NCI-H2227 (cell line): ENCODE data around the gene CREB3L2.
"Not testable (repeated sequence)": the region's sequence is repeated elsewhere in the genome, so short reads cannot be mapped to it uniquely, and the experiment has no call there.

ENCODE experiments used
- DNase-seq: peaks from one replicate; lab custom pipeline; 2025; ENCODE audit not compliant: unreplicated experiment; lab: John Stamatoyannopoulos, UW

Gene CREB3L2

DNA sequence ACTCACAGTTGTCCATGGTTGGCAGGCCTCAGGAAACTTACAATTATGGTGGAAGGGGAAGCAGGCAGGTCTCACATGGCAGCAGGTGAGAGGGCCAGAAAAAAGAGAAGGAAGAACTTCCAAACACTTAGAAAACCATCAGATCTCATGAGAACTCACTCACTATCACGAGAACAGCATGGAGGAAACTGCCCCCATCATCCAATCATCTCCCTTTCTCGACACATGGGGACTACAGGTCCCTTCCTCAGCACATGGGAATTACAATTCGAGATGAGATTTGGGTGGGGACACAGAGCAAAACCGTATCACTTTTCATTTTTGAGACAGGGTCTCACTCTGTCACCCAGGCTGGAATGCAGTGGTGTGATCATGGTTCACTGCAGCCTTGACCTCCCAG, 12.3 kb upstream of the CREB3L2 start:
- not testable (repeated sequence) for DNase-seq

DNA sequence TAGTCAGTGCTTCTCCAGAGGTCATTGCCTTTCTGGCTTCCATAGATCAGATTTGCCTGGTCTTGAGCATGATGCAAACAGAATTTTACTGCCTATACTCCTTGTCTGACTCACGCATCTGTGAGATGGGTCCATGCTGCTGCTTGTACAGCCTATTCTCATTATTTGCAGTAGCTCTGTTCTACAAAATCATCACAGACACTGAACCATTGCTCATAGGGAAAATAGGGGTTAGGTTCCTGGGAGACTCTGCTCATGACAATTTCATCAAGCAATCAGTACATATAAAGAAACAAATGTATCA, 7.4 kb upstream of the CREB3L2 start:
- no peak for DNase-seq

DNA sequence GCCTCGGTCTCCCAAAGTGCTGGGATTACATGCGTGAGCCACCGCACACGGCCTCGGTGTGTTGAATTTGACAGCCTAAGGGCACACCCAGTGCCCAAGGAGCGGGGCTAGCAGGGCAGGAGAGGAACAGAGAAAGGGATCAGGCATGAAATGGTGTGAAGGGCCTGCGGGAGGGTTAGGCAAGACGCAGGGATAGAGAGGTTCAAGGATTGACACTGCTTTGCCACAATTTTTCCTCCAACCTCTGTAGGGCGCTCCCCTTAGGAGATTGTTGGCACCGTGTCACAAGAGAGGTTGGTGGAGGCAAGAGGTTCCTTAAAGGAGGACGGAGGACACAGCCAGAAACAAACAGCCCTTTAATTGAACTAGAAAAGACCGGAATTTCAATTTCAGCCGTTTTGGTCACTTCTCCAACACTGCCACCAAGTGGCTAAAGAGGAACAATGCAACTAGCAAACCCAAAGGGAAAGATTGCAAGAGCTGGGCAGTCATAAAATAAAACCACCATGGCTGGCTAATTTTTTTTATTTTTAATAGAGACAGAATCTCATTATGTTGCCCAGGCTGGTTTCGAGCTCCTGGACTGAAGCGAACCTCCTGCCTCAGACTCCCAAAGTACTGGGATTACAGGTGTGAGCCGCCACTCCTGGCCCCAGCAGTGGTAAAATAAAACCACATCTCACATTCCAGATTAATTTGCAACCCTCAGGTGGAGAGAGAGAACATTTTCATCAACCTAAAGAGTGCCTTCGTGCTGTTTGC, 6.9 kb upstream of the CREB3L2 start:
- peak; percentile 82 for DNase-seq

DNA sequence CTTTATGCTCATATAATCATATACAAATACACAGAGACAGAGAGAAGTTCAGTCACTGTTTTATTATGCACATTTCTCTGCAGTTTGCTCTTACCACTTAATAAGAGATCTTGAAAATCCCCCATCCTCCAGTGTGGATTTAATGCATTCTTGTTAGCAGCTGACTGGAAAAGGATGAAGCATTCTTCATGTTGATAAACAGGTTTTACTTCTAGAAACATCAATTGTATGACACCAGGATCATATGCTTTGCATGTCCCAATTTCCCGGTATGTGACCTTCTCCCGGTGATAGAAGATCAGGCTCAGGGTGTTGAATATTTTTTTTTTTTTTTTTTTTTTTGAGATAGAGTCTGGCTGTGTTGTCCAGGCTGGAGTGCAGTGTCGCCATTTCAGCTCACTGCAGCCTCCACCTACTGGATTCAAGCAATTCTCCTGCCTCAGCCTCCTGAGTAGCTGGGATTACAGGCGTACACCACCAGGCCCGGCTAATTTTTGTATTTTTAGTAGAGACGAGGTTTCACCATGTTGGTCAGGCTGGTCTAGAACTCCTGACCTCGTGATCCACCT, 6.2 kb upstream of the CREB3L2 start:
- no peak for DNase-seq

DNA sequence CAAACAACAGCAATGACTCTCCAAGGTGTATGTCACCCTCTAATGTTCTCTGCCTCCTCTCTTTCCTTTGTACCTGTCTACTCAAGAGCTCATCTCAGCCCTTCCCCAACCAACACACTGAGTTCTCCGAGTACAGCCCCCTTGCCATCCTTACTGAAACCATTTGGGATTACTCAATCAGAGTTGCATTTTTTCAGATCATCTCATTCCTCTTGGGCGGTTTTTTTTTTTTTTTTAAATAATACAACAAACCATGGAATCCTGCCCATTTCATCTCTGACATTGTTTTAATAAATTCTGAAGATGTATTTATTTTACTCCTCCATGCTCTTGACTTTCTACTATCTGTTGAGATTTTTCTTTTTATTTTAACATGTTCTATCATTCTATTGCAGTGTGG, 4.2 kb upstream of the CREB3L2 start:
- no peak for DNase-seq

DNA sequence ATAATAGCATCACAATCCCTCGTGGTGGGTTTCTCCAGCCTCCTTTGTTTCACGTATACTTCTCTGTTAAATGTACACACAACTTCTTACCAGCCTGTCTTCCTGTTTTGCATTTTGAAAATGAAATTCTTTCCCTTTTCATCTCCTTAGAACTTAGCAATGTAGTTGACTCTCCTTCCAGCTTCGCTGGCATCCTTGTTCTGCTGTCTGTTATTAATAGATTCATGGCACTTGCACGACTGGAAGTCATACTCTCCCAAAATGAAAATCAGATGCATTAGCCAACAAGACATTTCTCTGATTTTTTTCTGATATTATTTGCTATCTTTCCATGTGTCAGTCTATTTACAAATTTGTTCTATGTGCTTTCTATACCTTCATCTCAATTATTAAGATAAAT, 3.0 kb upstream of the CREB3L2 start:
- no peak for DNase-seq

DNA sequence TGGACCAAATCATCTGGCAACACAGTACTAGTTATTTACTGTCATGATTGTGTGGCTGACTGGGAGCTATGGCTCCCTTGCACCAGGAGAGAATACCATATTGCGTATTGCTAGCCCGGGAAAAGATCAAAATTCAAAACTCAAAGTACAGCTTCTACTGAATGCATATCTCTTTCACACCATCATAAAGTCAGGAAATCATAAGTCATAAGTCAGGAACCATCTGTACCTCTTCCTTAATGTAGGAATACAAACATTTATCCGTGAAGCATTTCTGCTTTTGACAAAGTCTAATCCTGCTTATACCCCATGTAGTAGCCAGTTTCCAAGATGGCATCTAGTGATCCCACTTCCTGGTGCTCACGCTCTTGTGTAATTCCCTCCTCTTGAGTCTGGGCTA, 2.2 kb upstream of the CREB3L2 start:
- DNase-seq: no peak

DNA sequence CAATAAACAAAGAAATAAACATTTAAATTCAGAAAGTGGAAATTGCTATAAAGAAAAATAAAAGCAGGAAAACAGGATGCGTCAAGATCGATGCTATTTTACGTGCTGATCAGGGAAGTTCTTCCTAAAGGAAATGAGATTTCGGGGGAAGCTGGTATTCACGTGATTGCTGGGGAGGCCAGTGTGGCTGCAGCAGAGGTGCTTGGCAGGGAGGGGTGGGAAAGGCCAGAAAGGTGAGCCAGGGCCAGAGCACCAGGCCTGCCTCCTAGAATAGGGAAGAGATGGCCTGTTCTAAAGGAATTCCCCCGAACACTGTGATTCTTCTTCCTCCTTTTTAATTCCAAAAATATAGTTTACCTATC, 923 bp upstream of the CREB3L2 start:
- no peak for DNase-seq

DNA sequence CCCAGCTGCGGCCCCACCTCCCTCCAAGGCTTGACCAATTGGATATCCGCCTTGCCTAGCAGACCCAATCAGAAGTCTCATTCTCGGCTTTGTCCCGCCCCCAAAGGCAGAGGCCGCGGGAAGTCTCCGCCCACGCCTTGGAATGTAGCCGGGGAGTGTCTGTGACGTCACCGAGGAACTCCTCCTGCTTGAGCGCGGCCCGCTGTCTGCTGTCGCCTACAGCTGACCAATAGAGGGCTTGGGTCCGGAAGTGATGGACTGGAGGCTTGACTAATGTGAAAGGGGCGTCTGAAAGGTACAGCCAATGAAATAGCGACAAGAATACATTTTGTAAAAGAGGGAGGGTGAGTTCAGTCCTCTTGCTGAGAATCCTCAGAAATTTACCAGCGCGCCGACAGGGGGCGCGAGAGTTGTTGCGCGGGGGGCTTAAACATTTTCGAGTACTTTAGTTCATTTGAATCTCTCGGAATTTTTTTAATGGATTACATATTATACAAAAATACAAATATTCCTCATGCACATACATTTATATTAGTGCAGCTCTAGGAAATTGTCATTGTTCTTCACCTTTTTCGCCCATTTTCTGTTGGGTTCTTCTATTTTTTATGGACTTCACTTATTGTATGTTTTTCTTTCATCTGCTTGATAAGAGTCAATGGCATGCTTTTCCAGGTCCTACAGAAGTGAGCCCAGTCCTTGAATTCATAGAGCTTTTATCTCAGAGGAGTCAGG, 376 bp upstream of the CREB3L2 start:
- peak; percentile 100 for DNase-seq

DNA sequence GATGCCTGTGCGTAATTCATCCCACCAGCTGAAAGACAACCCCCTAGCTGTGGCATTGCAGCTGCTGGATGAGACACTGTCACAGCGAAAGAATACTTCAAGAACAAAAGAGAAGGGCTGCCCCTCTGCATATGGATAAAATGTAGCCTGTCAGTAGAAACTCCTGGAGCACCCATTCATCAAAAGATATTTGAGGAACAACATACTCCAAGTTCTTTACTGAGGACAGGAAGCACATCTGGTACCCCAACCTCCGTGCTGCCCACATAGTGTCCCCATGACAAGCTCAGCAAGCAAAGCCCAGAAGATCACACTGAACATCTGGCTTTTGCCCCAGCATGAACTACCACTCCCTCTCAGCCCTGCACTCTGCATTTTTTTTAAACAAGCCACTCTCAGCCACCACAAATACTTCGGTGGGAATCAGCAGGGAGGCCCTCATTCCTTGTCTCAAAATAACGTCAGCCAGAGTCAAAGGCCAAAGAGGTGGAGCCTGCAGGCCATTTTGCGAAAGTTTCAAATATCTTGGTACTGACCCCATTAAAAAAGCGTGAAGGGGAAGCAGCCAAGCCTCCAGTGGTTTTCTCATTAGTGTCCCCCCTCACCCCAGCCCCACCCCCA, 1.7 kb downstream of the CREB3L2 start:
- peak; percentile 45 for DNase-seq

DNA sequence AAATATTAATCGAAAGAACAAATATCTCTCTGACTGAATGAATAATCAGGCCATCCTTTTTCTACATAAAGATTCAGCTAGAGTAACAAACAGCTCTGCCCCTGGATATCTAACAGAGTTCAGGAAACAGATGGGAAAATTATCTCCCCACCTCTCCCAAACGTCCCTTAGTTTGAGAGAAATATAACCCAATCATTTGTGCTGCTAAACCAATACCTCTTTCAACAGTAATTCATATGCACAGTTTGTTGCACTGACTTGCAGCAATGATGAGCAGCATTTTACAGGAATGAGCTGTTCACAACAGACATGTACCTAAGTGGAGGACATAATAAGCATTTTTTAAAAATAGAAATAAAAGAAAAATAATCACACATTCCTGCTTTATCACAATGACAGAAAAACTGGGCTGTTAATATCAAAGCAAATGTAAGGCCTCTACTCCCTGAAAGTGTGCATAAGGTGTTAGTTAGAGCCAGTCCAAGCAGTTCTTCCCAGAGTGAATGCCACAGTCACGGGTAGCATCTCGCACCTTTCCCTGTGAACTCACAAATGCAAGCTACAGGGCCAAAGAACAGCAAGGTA, 2.3 kb downstream of the CREB3L2 start:
- DNase-seq: no peak

DNA sequence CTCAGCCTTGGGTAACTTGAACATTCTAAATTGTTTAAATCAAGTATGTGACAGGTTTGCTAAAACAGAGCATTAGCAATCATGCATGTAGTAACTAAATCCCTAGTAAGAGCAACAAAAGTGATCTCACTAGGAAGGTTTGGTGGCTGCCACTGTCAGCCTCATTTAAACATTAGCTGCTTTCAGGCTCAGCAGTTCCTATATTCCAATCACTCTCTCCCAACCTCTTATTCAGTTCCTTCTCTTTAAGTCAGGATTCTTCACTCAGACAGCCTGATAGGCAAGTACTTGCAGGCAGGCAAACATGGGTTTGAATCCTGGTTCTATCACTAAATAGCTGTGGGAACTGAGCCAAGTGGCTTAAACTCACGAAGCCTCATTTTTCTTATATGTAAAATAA, 3.6 kb downstream of the CREB3L2 start:
- DNase-seq: no peak

DNA sequence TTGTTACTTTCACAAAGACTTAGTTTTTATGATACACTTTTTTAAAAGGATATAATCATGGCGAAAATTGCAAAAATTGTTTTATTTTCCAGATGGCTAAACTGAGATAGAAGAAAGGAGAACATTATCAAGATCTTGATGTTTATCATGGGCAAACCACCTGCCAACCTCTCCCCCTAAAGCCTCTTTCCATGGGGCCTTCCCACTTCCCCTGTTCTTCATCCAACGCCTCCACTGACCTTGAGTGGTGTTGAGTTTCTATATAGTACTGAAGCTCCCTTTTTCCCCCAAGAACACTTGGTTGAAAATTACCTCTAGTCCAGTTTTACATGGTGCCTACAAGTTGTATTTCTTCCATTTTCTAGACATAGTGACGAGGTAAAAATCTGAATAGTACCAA, 5.0 kb downstream of the CREB3L2 start:
- DNase-seq: no peak

DNA sequence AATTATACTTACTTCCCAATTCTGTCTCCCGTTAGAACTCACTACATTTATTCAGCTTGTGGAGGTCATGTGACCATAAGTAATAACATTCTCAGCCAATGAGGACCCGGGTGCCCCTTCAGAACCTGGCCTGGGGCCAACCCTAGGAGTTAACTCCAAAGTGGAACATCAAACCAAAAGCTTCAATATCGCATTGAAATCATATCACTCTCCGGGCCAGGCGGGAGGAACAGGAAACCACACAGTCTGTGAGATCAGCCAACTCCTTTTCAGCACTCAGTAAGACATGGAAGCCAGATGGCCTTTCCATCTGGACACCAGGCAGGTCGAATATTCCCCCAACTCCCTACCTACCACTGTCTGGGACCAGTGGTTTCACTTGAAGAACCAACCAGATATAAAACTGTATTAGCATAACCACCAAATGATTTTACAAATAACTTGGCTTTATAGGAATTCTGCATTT, 5.5 kb downstream of the CREB3L2 start:
- no peak for DNase-seq

DNA sequence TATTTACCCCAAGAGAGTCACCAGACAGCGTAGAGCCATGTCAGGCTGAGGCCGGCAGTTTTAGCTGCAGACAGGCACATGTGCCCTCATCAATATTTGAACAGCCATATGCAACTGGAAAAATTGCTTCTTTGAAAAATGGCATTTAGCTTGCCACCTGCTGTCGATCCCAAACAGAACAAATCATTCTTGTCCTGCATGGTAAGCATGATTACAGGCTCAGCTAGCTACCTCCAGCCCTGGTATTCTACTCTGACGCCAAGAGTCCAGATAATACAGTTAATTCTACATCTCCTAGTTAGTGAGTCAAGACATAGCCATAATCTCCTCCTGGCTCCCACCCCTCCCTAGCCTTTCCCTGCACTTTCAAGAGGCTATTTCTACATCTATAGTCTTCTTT, 7.7 kb downstream of the CREB3L2 start:
- DNase-seq: peak; percentile 34

DNA sequence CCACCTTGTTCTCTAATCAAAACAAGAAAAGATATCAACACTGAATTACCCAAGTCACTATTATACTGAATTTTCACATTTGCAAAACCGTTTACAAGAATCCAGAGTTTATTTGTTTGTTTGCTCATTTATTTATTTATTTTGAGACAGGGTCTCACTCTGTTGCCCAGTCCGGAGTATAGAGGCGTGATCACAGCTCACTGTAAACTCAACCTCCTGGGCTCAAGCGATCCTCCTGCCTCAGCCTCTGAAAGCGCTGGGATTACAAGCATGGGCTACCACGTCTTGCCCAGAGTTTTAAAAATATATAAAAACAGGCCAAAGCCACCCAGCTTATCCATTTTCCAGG, 8.5 kb downstream of the CREB3L2 start:
- DNase-seq: no peak

DNA sequence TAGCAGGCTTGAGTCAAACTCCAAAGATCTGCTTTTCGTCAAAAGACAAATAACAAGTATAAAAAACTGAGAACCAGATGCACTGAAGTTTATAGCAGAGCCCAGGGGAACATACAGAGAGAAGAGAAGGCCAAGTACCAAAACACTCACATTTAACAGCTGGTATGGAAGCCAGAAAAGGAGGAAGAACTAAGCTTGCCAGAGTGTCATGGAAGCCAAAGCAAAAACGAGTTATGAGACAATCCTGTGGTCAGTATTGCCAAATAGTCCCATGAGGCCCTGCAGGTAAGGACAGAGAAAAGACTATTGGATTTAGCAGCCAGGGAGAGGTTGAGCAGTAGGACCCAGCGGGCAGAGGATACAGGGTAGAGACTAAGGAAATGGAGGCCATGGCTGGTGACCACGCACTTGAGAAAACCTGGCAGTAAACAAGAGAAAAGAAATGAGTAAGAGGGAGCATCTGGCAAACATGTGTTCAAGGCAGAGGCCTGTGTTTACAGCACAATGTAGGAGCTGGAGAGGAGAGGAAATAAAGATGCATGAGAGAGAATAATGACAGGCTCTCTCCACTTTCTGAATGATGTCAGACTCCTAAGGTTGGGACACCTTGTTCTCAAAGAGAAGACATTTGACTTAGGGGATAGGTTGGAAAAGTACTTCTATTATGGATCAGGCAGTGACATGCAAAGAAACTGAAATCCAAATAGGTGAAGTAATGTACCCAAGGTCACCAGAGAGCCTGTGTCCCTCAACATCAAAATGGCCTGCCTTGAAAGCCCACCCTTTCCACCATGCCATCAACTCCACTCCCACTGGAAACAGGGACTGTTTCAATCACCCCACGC, 9.1 kb downstream of the CREB3L2 start:
- DNase-seq: peak; percentile 37

DNA sequence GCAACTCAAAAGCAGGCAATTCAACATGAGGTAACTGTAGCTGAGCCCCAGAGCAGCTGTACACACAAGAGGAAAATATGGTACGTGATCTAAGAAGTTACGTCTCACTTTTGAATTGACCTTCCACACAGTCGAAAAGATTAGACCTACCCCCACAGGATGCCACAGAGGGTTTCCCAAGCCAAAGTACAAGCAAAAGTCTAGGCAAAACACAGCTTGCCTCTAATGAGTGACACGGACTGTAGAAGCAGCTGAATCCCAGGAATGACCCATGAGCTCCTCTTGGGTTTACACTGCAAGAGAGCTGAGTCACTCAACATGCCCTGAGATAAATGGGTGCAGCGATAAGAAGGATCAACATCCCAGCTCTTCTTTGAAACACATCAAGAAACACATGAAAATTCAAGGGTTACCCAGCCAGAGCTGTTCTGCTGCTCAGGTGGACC, 9.8 kb downstream of the CREB3L2 start:
- DNase-seq: no peak

DNA sequence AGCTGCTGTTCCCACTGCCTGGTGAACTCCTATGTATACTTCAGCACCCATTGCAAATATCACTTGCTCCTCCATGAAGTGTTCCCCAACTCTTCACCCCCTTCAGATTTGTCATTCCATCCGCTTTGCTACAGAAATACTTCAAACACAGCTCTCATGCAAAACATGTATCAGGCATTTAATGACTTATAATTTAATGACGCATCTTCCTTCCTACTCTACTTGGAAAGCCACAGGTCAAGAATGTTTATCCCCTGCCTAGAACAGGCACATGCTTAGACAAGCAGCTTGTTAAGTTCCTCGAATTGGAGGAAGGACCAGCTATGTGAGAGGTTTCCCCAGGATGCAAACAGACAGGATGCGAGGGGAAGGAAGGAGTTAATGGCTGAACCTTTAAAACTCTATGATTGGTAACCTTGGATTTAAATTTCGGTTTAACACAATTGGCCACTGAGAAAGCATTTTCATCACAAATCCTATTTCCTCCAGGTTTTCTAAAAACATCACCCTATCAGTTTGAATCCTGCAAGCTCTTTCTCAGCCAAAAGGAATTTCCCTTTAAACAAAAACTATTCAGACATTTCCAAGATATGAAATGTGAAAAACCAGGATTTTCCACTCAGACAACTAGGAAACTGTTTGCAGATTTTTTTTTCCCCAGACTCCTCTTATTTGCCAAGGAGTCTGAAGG, 11.5 kb downstream of the CREB3L2 start:
- no peak for DNase-seq

DNA sequence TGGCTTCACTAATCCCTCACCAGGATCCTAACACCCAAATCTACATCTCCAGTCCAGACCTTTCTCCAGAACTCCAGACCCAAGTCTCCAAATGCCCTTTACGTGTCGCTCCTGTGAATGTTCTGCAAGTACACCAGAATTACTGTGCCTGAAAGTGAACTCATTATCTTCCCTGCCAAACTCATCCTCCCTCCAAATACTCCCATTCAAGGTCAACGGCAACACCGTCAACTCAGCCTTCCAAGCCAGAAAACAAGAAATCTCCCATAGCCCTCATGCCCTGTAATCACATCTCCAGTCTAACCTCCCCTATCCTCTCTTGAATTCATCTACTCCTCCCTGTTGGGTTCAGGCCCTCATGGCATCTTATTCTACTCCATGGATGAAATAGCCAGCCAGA, 12.3 kb downstream of the CREB3L2 start:
- no peak for DNase-seq
